Stimulated activated CD4-positive, alpha-beta T cell treated with anti-CD3 and anti-CD28 coated beads, Interleukin-15, amount 100 ng/mL, for 1 hour (primary cell): Measurements from ENCODE around the gene MSMB.

Experiments used
- DNase-seq, 2 donors: peaks; one replicate each; pipeline ENCODE4 v3.0.0-alpha.2; 2020; ENCODE audit warnings: low read depth in 1 of 2, low spot score in 1 of 2

The MSMB gene

DNA sequence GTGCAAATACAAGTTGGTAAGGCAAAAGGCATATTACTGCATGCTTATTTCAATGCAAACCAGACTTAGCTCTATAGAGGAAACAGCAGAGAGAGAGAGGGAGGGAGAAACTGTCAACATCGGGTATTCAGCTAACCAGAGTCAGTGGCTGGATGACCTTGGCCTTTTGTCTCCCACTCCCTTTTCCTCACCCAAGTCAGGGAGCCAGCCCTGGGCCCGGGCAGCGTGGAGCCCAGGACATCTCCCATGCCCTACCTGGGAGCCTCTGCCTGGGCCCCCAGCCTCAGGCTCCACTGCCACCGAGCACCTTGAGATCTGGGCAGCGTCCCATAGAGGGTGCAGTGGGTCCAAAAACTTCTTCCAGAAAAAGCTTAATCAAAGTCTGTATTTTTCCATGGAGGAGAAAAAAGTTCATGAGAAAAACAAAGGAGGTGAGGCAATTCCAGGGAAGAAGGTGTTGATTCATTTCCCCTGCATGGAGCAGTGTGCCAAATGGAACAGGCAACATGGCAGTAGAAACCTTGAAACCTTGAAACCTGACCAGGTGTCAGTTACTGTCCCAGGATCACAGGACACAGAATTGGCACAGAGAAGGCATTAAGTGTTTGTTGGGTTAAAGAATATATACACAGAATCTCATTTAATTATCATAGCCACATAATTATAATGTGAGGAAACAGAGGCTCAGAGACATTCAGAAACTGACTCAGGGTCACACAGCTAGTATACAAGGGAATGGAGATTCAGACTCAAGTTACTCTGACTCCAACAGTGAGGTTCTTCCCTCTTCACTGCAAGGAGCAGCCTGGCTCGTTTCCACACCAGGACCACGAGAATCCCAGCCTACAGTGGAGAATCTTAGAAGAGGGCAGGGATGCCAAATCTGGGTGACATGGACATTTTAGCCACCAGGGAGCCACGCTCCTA lies 9.9 kb downstream of the MSMB start:
- DNase-seq = no peak

- DNase-seq = no peak
Observed at GRCh38 chr10:46033602-46034011, 12.5 kb downstream of the MSMB start.

DNA sequence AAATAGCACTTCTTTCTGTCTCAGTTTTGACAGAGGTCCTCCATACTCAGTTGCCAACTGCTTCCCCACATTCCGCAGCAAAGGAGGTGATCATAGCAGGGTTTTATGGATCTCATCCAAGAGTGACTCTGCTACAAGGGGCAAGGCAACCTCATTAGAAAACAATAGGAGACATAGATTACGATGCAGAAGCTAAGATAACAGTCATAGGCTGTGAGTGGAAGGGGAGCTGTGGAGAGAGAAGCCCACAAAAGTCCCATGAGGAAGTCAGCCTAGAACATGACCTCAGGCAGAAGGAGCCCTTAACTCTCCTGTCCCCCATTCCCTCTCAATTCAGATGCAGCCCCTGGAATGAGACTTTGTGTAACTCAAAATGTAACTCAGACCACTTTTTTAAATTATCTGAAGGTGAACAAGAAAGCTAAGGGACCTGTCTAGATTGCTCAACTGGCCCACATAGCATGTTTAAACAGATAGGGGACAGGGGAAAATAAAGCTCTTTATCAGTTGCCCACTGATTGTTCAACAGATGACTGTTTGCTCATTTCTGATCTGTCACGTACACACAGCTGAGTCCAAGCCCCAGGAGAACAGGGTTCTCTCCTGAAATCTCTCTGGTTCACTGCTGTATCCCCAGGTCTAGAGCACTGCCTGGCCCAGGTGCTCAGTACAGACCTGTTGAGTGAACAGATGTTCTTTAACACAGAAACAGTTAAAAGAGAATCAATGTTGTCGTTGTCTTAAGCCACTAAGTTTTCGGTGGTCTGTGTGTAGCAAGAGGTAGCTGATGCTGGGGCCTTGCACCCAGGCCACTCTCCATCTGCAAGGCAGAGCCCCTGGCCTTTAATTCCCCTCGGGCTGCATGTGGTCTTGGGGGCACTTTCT lies 14.2 kb downstream of the MSMB start:
- DNase-seq = no peak

DNA sequence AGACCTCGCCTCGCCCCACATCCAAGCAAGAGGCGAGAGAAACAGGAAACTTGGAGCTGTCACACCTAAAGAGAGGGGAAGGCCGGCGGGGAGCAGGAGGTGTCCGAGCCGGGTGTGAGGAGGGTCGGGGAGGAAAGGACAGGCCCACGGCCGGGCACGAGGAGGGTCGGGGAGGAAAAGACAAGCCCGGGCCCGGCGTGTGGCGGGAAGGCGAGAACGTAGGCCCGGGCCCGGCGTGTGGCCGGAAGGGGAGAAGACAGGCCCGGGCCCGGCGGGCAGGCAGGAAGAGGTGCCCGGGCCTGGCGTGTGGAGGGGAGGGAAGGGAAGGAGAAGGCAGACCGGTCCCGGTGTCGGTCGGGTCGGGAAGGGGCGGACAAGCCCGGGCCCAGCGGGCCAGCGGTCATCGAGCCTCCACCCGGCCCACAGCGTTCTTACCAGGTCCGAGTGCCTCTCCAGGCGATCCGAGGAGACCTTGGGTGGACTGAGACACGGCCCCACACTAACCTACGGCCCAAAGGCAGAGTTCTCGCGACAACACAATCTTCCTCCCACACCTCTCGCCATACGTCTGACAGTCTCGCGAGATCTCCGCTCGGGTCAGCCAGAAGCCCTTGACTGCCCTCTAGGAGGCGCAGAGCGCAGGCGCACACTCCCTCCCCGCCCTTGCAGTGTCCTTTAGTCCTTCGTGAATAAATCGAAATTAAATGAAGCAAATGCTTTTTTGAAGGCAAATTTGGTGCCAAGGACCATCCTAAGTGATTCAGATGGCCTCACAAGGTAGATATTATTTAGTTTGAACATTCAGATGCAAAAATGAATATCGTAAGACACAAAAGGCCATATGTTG lies 15.8 kb downstream of the MSMB start, which contains the start of gene NCOA4:
TSS of gene NCOA4 (minus strand) at position 533 of the 847 bp plus-strand sequence. CDS start 13,943 bp downstream, outside the sequence.
- peak; percentile 87 to 88 for DNase-seq

GRCh38 chr10:46029461-46030030 lies 16.5 kb downstream of the MSMB start:
- DNase-seq = no peak

DNA sequence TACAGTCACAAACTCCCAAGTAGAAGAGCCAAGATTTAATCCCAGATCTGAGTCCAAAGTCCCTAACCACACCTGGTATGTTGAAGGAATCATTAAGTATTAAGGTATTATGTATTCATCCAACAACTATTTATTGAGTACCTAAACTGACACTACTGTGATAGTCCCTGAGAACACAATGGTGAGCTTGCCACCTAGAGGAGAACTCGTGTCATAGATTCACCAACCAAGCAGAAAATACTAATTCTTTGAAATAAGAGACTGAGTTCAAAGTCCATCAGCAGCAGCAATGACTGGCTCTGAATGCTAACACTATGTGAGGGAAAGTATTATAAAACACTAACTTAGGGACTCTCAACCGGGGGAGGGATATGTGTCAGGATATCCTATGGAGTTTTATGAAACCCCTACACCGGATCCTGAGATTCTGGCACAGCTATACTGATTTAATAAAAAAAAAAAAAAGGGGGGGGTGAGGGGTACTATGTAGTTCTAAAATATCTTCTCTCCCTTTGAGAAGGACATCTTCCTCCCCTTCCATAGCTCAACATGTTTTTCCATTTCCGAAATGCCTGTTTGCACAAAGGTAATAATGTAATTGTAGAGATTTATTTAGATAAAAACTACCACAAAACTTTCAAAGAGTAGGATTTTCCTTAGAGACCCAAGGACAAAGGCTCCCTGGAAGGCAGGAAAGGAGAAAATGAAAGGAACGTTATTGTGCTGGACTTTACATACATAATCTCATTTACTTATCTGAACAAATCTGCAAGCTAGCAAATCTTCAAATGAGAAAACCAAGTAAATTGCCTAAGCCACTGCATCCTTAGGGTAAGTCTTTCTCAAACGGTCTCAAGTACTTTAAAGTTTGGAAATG lies 17.2 kb downstream of the MSMB start:
- no peak for DNase-seq

DNA sequence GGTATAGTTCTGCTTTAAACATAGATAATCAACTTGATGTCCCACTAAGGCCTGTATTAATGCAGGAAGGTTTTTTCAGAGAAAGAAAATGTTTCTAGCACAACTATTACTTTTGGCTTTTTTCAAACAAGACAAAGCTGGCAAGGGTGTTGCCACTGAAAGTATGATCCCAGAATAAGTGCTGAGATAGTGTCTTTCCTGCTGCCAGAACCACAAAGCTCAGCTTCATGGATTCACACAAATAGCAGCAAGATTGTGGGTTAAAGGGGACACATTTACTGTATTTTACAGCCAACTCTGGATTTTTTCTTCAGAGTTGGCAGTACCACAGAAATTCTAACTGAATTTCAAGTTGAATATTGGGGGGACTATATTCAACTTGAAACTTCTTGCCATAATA lies 20.0 kb downstream of the MSMB start:
- no peak for DNase-seq

GRCh38 chr10:46025406-46025805 lies 20.7 kb downstream of the MSMB start:
- no peak for DNase-seq

DNA sequence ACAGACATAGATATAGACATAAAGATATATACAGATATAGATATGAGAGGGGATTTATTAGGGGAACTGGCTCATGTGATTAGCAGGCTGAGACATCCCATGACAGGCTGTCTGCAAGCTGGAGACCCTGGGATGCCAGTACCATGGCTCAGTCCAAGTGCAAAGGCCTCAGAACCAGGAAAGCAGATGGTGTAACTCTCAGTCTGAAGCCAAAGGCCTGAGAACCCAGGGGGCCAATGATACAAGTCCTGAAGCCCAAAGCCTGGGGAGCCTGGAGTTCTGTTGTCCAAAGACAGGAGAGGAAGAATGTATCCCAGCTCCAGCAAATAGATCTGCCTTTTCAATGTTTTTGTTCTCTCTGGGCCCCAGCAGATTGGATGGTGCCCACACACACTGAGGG lies 21.1 kb downstream of the MSMB start:
- DNase-seq = no peak

- peak; percentile 62 to 65 for DNase-seq
Observed at GRCh38 chr10:46022978-46023702, 22.9 kb downstream of the MSMB start.

DNA sequence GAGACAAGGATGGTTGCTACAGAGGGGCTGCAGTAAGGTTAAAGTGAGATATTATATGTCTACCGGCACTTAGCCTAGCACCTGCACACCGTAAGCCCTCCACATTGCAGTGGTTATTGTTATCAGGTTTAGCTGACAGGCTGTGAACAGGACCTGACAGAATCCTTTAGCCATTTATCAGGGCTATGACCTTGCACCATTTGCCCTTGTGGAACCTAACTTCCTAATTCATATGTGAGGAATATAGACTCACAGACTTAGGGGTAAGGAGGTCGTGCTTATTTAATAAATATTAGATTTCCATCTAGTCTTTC lies 25.8 kb downstream of the MSMB start:
- DNase-seq = no peak

- DNase-seq = no peak
Observed at GRCh38 chr10:46019569-46020343, 26.3 kb downstream of the MSMB start.

DNA sequence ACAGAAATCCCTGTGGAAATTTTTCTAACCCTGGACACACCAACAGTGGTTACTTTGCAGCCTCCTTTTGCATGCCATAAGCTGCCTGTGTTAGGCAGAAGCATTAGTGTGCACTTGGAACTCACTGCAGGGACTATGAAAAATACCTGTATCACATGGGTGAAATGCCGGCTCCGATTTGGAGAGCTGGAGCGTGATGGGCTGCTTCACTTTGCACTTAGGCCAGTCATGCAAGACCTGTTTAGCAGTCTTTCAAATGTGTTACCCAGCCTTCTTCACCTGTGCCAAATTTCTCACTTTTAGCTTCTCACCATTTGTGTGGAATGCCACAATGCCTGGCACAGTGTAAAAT lies 26.9 kb downstream of the MSMB start:
- DNase-seq = no peak

GRCh38 chr10:46018453-46019176 lies 27.5 kb downstream of the MSMB start:
- no peak for DNase-seq

- no peak for DNase-seq
Observed at GRCh38 chr10:46017733-46018132, 28.3 kb downstream of the MSMB start.

DNA sequence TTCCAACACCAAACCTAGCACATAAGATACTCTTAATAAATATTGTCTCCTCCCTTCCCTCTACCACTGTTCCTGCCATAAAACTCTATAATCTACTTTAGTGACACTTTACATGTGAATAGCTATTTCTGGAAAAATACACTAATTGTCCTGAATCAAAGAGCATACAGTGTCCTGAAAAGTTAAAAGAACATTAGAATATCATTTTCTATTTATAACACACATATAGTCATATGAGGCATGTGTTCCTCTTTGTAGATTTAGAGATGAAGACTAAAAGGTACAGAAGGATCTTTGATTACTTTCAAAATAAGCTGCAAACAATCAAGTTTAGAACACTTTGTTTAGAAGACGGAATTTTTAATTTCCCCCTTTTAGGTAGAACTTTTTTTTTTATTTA lies 29.3 kb downstream of the MSMB start:
- DNase-seq = no peak

GRCh38 chr10:46016190-46016589 lies 29.9 kb downstream of the MSMB start:
- DNase-seq = no peak
